H1 (cell line): ENCODE results near the gene SCAMP4. TPM values are rescaled to one million over a fixed set of nuclear protein-coding genes. Genes with fewer than 3 reads are reported as not detected.

Source experiments
- CTCF ChIA-PET: fragments of 300-600 bp; sonication (Branson Sonifier 250); formaldehyde crosslinking; loops from one replicate; lab custom pipeline; 2021; ENCODE audit not compliant: partially characterized antibody; lab: Charles Lee
- POLR2A ChIA-PET: fragments of 300-600 bp; sonication (Branson Sonifier 250); formaldehyde crosslinking; loops from one replicate; lab custom pipeline; 2021; ENCODE audit warnings: inconsistent platforms; ENCODE audit not compliant: partially characterized antibody; lab: Charles Lee
- DNase-seq, 2 experiments: peaks; one replicate each; pipeline versions ENCODE4 v3.0.0 to v3.0.0-alpha.2; 2010 to 2022; ENCODE audit warnings: low spot score in 2 of 2, low read depth in 1 of 2, mixed read lengths in 1 of 2
- FAIRE-seq: peaks from 2 replicates; lab custom pipeline; 2011; peaks lifted over from hg19 to GRCh38; lab: Jason Lieb, UNC
- H2AFZ ChIP-seq: 2 replicates; pipeline ENCODE4 v1.8.1; 2012; ENCODE audit warnings: low read length, inconsistent platforms
- H2AK5ac ChIP-seq: 2 replicates; pipeline ENCODE4 v1.6.1; 2013; ENCODE audit warnings: low read depth, low read length
- H2BK120ac ChIP-seq: replicated peaks from 2 replicates; pipeline ENCODE3; 2013; ENCODE audit warnings: low read depth, low read length, inconsistent platforms
- H2BK12ac ChIP-seq: 2 replicates; pipeline ENCODE4 v1.6.1; 2013; ENCODE audit warnings: low read depth, low read length
- H2BK15ac ChIP-seq: 2 replicates; pipeline ENCODE4 v1.6.1; 2013; ENCODE audit warnings: low read length
- H2BK20ac ChIP-seq: 2 replicates; pipeline ENCODE4 v1.6.1; 2013; ENCODE audit warnings: low read length
- H2BK5ac ChIP-seq: 2 replicates; pipeline ENCODE4 v1.6.1; 2013; ENCODE audit warnings: low read depth, low read length
- H3K14ac ChIP-seq: 2 replicates; pipeline ENCODE4 v1.6.1; 2013; ENCODE audit warnings: inconsistent platforms; ENCODE audit not compliant: insufficient read length
- H3K18ac ChIP-seq: 2 replicates; pipeline ENCODE4 v1.6.1; 2013; ENCODE audit warnings: low read length; ENCODE audit errors: extremely low read depth
- H3K23ac ChIP-seq: 2 replicates; pipeline ENCODE4 v1.6.1; 2013; ENCODE audit warnings: inconsistent platforms; ENCODE audit not compliant: insufficient read length
- H3K23me2 ChIP-seq: 2 replicates; pipeline ENCODE4 v1.6.1; 2013; ENCODE audit warnings: low read depth, low read length
- H3K27ac ChIP-seq: 2 replicates; pipeline ENCODE4 v1.6.1; 2011; ENCODE audit warnings: low read depth, low read length, inconsistent platforms
- H3K27me3 ChIP-seq, 4 experiments: replicated peaks in 1 of 4; 1 replicate in 1 of 4; 2 replicates in 3 of 4; pipeline versions ENCODE4 v1.6.1 to v1.8.1; 2011 to 2013; ENCODE audit warnings: low read length in 3 of 4, mild to moderate bottlenecking in 3 of 4, inconsistent platforms in 2 of 4, mixed read lengths in 2 of 4, moderate library complexity in 1 of 4; ENCODE audit not compliant: control insufficient read depth in 3 of 4, insufficient read depth in 3 of 4; ENCODE audit errors: extremely low read depth in 1 of 4
- H3K36me3 ChIP-seq, 4 experiments: 2 replicates each; pipeline versions ENCODE4 v1.6.1 to v1.8.1; 2011 to 2013; ENCODE audit warnings: mild to moderate bottlenecking in 4 of 4, low read length in 3 of 4, moderate library complexity in 2 of 4, control low read depth in 1 of 4, inconsistent platforms in 1 of 4; ENCODE audit not compliant: insufficient read depth in 4 of 4, control insufficient read depth in 2 of 4
- H3K4ac ChIP-seq: replicated peaks from 2 replicates; pipeline ENCODE3; 2013; ENCODE audit warnings: low read length, low read depth, mixed read lengths, inconsistent platforms; ENCODE audit not compliant: insufficient read length
- H3K4me1 ChIP-seq, 4 experiments: replicated peaks in 1 of 4; 1 replicate in 1 of 4; 2 replicates in 3 of 4; pipeline versions ENCODE4 v1.6.1 to v1.8.1; 2011 to 2013; ENCODE audit warnings: low read length in 3 of 4, inconsistent platforms in 2 of 4, mixed read lengths in 1 of 4; ENCODE audit not compliant: insufficient read depth in 4 of 4, control insufficient read depth in 3 of 4
- H3K4me2 ChIP-seq, 2 experiments: 2 replicates each; pipeline versions ENCODE4 v1.6.1 to v1.8.1; 2011 to 2013; ENCODE audit warnings: low read depth in 2 of 2, low read length in 2 of 2, control low read depth in 1 of 2, inconsistent platforms in 1 of 2, mild to moderate bottlenecking in 1 of 2; ENCODE audit not compliant: insufficient read depth in 1 of 2
- H3K4me3 ChIP-seq, 4 experiments: fragments of 200-600, 300-600 bp in 1 of 4; sonication (generic), shearing (Covaris generic), sonication (Bioruptor Twin) in 1 of 4; 2 replicates each; pipeline versions ENCODE4 v1.5.1 to v1.8.1; 2011 to 2016; ENCODE audit warnings: low read length in 4 of 4, low read depth in 3 of 4, control low read depth in 2 of 4, inconsistent platforms in 2 of 4, mild to moderate bottlenecking in 2 of 4, mixed read lengths in 1 of 4, moderate library complexity in 1 of 4; ENCODE audit not compliant: insufficient read depth in 2 of 4; ENCODE audit errors: extremely low read depth in 1 of 4
- H3K56ac ChIP-seq: replicated peaks from 2 replicates; pipeline ENCODE3; 2013; ENCODE audit warnings: low read depth, mild to moderate bottlenecking, mixed read lengths, low read length, inconsistent platforms; ENCODE audit not compliant: insufficient read length
- H3K79me1 ChIP-seq: 2 replicates; pipeline ENCODE4 v1.6.1; 2013; ENCODE audit warnings: low read depth, low read length, control low read depth
- H3K79me2 ChIP-seq, 2 experiments: 2 replicates each; pipeline versions ENCODE4 v1.6.1 to v1.8.1; 2012 to 2013; ENCODE audit warnings: low read length in 2 of 2, mild to moderate bottlenecking in 2 of 2, inconsistent platforms in 1 of 2; ENCODE audit not compliant: insufficient read depth in 2 of 2, control insufficient read depth in 1 of 2
- H3K9ac ChIP-seq, 4 experiments: replicated peaks in 1 of 4; 1 replicate in 1 of 4; 2 replicates in 3 of 4; pipeline versions ENCODE4 v1.6.1 to v1.8.1; 2011 to 2013; ENCODE audit warnings: low read depth in 3 of 4, low read length in 3 of 4, control low read depth in 2 of 4, mild to moderate bottlenecking in 2 of 4, moderate library complexity in 2 of 4, inconsistent platforms in 1 of 4; ENCODE audit errors: extremely low read depth in 1 of 4
- H3K9me3 ChIP-seq, 2 experiments: 2 replicates each; pipeline versions ENCODE4 v1.6.1 to v1.8.1; 2012 to 2013; ENCODE audit warnings: mild to moderate bottlenecking in 2 of 2, moderate library complexity in 2 of 2, control low read depth in 1 of 2, inconsistent platforms in 1 of 2, low read depth in 1 of 2, low read length in 1 of 2, mixed read lengths in 1 of 2; ENCODE audit not compliant: insufficient read depth in 2 of 2
- H4K20me1 ChIP-seq, 2 experiments: replicated peaks in 1 of 2; 2 replicates each; pipeline versions ENCODE3 to v1.8.1; 2011 to 2013; ENCODE audit warnings: inconsistent platforms in 2 of 2, low read length in 2 of 2, mild to moderate bottlenecking in 1 of 2; ENCODE audit not compliant: insufficient read depth in 2 of 2, control insufficient read depth in 1 of 2
- H4K5ac ChIP-seq: 2 replicates; pipeline ENCODE4 v1.6.1; 2013; ENCODE audit warnings: low read length, low read depth, mixed read lengths, inconsistent platforms; ENCODE audit not compliant: insufficient read length
- H4K8ac ChIP-seq: 2 replicates; pipeline ENCODE4 v1.8.0; 2013; ENCODE audit warnings: mild to moderate bottlenecking, moderate library complexity, low read length, inconsistent platforms; ENCODE audit not compliant: insufficient read depth; ENCODE audit errors: extremely low read depth
- H4K91ac ChIP-seq: replicated peaks from 2 replicates; pipeline ENCODE3; 2013; ENCODE audit warnings: low read length, mixed read lengths, inconsistent platforms; ENCODE audit not compliant: insufficient read length
- BACH1 ChIP-seq: IDR thresholded peaks from 2 replicates; pipeline ENCODE4 v1.6.1; 2012; ENCODE audit warnings: low read length, improper control_type of control experiment
- CBX8 ChIP-seq: fragments of 300-800, 300-1000 bp; sonication (generic); IDR thresholded peaks from 2 replicates; pipeline ENCODE4 v1.7.1; 2016; ENCODE audit warnings: low read depth, low read length, borderline replicate concordance
- CTBP2 ChIP-seq: IDR thresholded peaks from 2 replicates; pipeline ENCODE4 v1.7.0; 2011; ENCODE audit warnings: borderline replicate concordance, mild to moderate bottlenecking, moderate library complexity, mixed read lengths, low read length; ENCODE audit not compliant: insufficient read depth, insufficient read length
- EGR1 ChIP-seq: IDR thresholded peaks from 2 replicates; pipeline ENCODE4 v1.6.1; 2011; ENCODE audit warnings: low read depth, low read length, borderline replicate concordance
- FOSL1 ChIP-seq: IDR thresholded peaks from 2 replicates; pipeline ENCODE4 v1.6.1; 2011; ENCODE audit warnings: mild to moderate bottlenecking, low read depth, low read length, moderate library complexity; ENCODE audit not compliant: insufficient read depth
- PHF8 ChIP-seq: fragments of 200-600 bp; sonication (generic); conservative IDR thresholded peaks from 2 replicates; pipeline ENCODE4 v1.7.1; 2012; ENCODE audit warnings: low read depth, mild to moderate bottlenecking, inconsistent platforms, low read length, moderate library complexity
- RXRA ChIP-seq: IDR thresholded peaks from 2 replicates; pipeline ENCODE4 v1.6.1; 2011; ENCODE audit warnings: low read depth, mild to moderate bottlenecking, low read length, moderate library complexity; ENCODE audit not compliant: insufficient read depth
- USF2 ChIP-seq: IDR thresholded peaks from 2 replicates; pipeline ENCODE4 v1.6.1; 2011; ENCODE audit warnings: low read length, improper control_type of control experiment
- ZNF274 ChIP-seq: IDR thresholded peaks from 2 replicates; pipeline ENCODE4 v1.7.0; 2012; ENCODE audit warnings: low read length, borderline replicate concordance; ENCODE audit errors: extremely low read depth
- WGBS, 2 experiments: shearing (Covaris generic) in 1 of 2; methylation state at CpG; one replicate each; pipeline versions ENCODE4 v1.1.6 to v1.1.7; 2013 to 2015; ENCODE audit warnings: low lambda C conversion rate in 2 of 2, mixed read lengths in 2 of 2, inconsistent platforms in 1 of 2, low coverage in 1 of 2, missing lambda C conversion rate in 1 of 2; ENCODE audit not compliant: insufficient replicate concordance in 2 of 2, insufficient coverage in 1 of 2, insufficient read length in 1 of 2; ENCODE audit errors: extremely low coverage in 1 of 2, missing lambda C conversion rate in 1 of 2; 5-methylcytosine and 5-hydroxymethylcytosine counted together
- polyA plus RNA-seq, 7 experiments: library from polyadenylated mRNA; depleted of rRNA in 3 of 7; stranded (reverse) in 5 of 7; unstranded in 2 of 7; fragments of >200 nt in 5 of 7; fragments of 200-250 nt in 2 of 7; gene quantifications; 1 replicate in 5 of 7; 2 replicates in 1 of 7; 4 replicates in 1 of 7; pipeline versions ENCODE4 v1.2.1 to v1.2.3, GENCODE V29; 2011 to 2013; ENCODE audit warnings: missing spikeins in 2 of 7, mixed read lengths in 2 of 7
- total RNA-seq: library from RNA; stranded (reverse); fragmentation: NEBNext Ultra II Directional; extraction: Animal tissue kit (Norgen Biotek cat#: 25700); gene quantifications from 2 replicates; pipeline ENCODE4 v1.2.1, GENCODE V29; 2021

SCAMP4 gene
- total and polyA plus RNA-seq, 2 of the 8 experiments (the other 6 are each of a cell fraction or from before 2014, with no cell fraction given), result 17.1 to 61.4 TPM

DNA sequence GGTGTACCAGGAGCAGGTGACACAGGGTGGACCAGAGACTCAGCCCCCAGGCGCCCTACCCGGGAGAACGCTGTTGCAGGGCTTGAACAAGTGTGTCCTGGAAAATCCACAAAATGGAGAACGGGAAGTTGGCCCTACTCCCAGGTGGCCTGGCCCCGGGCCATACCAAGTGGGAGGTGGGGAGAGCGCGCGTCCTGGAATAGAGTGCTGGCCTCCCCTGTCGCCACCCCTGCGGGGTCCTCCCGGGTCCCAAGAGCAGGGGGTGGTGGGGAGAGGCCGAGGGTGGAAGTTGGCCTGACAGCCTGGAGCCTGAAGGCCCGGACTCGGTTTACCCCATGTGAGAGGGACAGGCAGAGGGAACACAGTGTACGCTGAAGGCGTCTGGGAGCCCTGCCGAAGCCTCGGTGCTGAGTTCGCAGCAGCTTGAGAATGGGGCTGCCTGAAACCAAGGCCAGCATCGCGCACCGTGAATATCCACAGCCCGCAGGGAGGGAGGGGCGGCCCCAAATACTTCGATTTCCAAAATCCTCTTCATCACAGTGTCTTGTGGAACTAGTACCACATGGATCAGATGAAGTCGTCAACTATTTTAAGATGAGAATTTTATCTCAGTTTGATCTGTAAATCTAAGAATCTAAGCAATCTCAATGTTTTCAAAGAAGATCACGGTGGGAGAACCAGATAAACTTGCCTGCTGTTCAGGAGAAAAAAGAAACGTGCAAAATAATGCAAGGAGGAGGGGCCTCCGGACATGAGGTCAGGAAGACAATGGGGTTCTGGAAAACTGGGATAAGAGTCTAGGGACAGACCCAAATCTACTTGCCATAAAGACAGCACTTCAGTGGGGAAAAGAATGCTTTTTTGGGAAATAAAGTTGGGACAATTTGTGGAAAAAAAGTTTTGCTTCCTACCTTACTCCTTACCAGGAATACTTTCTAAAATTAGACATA lies 31.4 kb upstream of the SCAMP4 start:
- no peak overlapping the region for H2AK5ac ChIP-seq
- no peak overlapping the region for H2BK5ac ChIP-seq
- no peak overlapping the region for H2AFZ ChIP-seq
- H4K8ac ChIP-seq, result peak overlapping the region; percentile 51; the same call in 1 of the 2 replicates
- WGBS, 2 experiments, result 89% methylated on average over 29 of the region's 29 CpGs; no CpG with 5 or more reads in 1 of the 2 experiments
- no peak overlapping the region for H2BK20ac ChIP-seq
- no peak overlapping the region for H3K56ac ChIP-seq
- no peak overlapping the region for H2BK120ac ChIP-seq
- H3K79me1 ChIP-seq, result peaks cover 4% of the 10 kb centered on the region
- no peak overlapping the region; a peak in 1 of 4 replicates for H3K4me2 ChIP-seq
- H3K27ac ChIP-seq, result no peak overlapping the region
- H4K91ac ChIP-seq, result no peak overlapping the region
- peaks cover 0 to 7% (median 2%) of the 10 kb centered on the region in 4 experiments; a peak in 5 of 7 replicates for H3K4me1 ChIP-seq
- POLR2A ChIA-PET, result interaction anchor here (1.3 kb wide), 1 partner anchor 13 kb away, joined by 4 read pairs; no protein-coding TSS in a partner anchor
- H4K5ac ChIP-seq, result no peak overlapping the region
- H3K23me2 ChIP-seq, result peaks cover 14% of the 10 kb centered on the region
- H2BK15ac ChIP-seq, result no peak overlapping the region
- CTCF ChIA-PET, result interaction anchor here (0.6 kb wide), 1 partner anchor 176 kb away, joined by 3 read pairs; no protein-coding TSS in a partner anchor
- no peak overlapping the region for H3K9ac ChIP-seq
- peaks cover 2 to 7% of the 10 kb centered on the region in 2 experiments for H4K20me1 ChIP-seq
- no peak overlapping the region for H3K23ac ChIP-seq
- DNase-seq (no peak), FAIRE-seq (no peak)
- no peak overlapping the region for H2BK12ac ChIP-seq
- TF ChIP-seq USF2, result no peak
- TF ChIP-seq FOSL1, result no peak
- TF ChIP-seq CTBP2, result no peak
- TF ChIP-seq EGR1, result no peak
- no peak for TF ChIP-seq PHF8
- TF ChIP-seq BACH1, result no peak
- TF ChIP-seq ZNF274, result no peak
- no peak for TF ChIP-seq RXRA
- TF ChIP-seq CBX8, result no peak
- H3K36me3 ChIP-seq, result no peaks in the 10 kb centered on the region
- H3K4me3 ChIP-seq, result peak overlapping the region in 1 of 4 experiments; percentile 87; a peak in 2 of 8 replicates
- peaks cover 0 to 33% of the 10 kb centered on the region in 2 experiments; a peak in 3 of 4 replicates for H3K79me2 ChIP-seq
- H3K18ac ChIP-seq, result no peak overlapping the region
- no peak overlapping the region for H3K4ac ChIP-seq
- H3K27me3 ChIP-seq, result no peaks in the 10 kb centered on the region
- H3K14ac ChIP-seq, result no peak overlapping the region
- H3K9me3 ChIP-seq, result no peaks in the 10 kb centered on the region
